Mucosa of gallbladder (tissue), 1 donor: ENCODE results near the gene TK2. TPM values are rescaled to one million over a fixed set of nuclear protein-coding genes. Genes with fewer than 3 reads are reported as not detected.
"Not testable (repeated sequence)": the region's sequence is repeated elsewhere in the genome, so short reads cannot be mapped to it uniquely, and the experiment has no call there.

Source experiments
- DNase-seq: peaks from one replicate; pipeline ENCODE4 v3.0.0-alpha.2; 2020; ENCODE audit warnings: low spot score
- total RNA-seq: library from RNA; stranded (reverse); gene quantifications from one replicate; pipeline ENCODE4 v1.2.1, GENCODE V29; 2021
- donor health status: DM: no; HTN: no; CAD: no.

Gene TK2
- total RNA-seq, 1 donor from 2014 or later, result 38.5 TPM

DNA sequence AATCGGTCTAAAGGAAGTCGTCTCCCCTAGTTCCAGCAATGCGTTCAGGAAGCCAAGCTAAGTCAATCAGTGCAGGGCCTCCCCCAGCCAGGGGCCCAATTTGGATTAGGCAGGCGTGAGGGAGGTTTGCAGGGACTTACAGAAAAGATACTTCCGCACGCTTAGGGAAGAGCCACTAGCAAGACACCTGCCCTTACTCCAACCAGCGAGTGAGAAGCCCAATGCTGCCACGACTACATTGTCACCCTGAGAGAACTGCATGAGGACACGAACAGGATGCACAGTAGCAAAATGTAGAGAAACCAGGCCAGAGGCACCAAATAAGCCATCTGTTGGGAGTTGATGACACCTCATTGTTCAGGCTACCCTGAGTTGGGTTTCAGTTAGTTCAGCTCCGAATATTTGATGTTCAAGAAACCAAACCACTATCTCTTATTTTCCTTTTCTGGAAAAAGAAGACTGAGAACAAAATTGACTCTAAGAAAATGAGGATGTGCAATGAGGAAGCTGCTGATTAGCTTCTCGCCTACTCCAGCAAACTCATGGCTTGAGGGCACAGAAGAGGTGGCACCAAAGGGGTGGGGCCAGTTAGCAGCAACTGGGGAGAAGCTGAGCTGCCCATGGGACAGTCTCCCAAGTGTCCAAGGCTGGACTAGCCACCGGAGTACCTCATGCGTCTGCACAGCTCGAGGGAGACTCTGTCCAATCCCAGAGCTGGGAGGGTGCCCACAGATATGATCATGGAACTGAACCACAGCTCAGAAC is 29.3 kb downstream of the TK2 start:
- DNase-seq, result no peak

- DNase-seq, result no peak
Observed at GRCh38 chr16:66519482-66520373, 30.2 kb downstream of the TK2 start.

DNA sequence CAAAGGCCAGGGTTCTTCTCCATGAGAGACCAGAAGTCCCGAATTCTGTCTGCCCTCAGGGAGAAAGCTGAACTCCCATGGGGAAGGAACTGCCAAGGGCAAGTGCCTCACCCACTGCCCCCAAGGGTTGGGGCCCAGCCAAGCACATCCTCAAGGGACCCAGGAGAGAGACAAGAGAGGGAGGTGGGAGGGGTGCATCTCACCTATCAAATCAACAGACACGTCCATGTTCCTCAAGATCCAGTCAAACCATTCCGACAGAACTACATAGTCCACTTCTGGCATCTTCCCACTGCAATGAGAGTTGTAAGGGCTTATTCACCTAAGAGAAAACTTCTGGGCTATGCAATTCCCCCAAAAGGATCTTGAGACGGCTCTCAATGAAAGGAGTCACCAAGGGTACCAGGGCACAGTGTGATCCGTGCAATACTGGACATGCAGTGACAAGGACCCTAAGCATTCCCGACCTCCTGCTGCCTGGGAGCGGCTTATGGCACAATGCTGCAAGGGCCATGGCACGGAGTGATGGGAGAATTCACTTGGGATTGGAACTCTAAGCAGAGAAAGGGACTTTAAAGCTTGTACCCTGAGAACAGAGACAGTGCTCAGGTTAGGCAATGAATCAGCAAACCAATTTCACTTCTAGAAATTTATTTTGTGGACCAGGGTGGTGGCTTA is 32.2 kb downstream of the TK2 start:
- no peak for DNase-seq

DNA sequence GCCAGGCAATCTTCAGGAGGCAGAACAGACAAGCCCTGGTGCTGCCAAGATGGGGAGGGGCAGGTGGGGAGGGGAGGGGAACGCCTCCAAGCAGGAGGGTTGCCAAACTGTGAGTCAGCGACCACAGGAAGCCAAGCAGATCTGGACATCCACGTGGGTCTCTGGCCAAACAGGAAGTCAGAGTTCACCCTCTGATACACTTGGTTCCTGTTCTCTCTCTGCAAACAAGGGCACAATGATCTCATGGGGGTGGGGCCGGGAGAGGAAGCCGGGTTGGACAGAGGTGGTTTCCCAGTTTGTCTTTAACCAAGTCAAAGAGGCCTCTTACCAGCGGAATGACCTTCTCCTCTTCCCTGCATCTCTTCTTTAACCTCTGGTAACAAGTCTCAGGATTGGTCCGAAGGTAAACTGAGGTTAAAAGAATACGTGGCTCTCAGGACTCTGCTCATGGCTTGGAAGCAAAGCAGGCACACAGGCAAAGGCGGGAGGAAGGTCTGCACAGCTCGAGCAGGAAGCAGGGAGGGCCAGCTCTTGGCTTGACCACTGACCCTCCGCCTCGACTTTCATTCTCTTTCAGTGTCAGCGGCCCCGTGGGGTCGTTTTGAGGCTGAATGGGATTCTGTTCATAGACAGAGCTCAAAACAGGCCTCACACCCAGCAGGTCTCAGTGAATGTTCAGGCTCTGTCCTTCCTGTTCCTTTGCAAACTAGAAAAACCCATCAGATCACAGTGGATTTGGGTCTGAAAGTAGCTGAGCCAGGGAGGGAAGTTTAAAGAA is 32.9 kb downstream of the TK2 start:
- DNase-seq, result peak; percentile 98

GRCh38 chr16:66516509-66516807 is 33.5 kb downstream of the TK2 start:
- DNase-seq, result no peak

DNA sequence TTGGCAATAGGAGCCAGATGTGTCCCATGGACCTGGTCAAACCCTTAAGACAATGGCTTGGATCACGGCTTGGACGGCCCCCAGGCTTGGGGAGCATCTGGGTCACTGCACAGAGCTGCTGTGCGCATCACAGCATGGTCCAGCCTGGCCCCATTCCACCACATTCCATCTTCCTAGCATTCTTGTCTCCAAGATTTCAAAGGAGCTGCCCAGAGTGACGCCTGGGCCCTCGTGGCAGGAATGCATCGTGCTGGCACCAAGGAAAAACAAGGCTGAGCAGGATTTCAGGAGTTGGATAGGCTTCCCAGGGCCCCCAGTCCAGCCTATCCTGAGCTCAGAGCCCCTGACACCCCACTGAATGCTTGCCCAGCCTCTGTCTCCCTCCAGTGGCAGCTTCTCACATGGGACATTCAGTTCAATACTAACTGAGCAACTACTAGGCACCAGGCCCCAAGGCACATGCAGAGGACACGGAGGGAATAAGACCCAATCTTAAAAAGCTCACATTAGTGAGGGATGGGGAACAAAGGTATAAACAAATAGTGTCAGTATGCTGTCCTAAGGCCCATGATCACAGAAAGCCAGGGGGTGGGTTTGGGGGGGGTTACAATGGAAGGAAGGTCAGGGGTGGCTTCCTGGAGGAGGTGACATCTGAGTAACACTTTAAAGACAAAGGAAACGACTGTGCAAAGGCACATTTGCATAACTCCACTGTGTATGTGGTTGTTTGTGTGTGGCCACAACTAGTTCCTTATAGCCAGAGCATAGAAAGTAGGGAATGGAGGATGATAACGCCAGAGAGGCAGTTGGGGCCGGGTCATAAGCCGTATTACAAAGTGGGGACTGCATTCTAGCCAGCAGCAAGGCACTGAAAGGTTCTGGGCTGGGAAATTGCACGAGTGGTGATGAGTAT is 34.1 kb downstream of the TK2 start:
- DNase-seq, result peak; percentile 60

DNA sequence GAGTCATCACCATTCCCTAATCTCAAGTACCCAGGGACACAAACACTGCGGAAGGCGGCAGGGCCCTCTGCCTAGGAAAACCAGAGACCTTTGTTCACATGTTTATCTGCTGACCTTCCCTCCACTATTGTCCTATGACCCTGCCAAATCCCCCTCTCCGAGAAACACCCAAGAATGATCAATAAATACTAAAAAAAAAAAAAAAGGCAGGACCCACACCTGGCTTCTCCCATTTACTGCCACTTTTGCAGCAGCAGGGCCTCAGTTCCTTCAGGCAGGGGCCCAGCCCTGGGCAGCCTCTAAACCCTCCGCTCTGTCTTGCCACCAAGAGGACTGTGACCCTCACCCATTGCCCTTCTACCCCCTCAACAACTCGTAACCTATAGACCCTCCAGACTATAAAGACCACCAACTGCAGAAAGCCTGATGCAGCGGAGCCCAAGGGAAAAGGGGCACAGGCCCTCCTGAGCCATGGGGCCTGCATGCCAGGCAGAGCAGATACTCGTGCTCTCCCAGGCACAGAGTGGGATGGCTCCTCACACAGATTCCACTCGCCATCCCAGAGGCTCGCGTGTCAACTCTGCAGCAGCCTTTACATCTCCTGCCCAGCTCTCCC is 34.8 kb downstream of the TK2 start:
- DNase-seq, result not testable (repeated sequence)

- DNase-seq, result not testable (repeated sequence)
Observed at GRCh38 chr16:66514391-66514790, 35.5 kb downstream of the TK2 start.

- DNase-seq, result no peak
Observed at GRCh38 chr16:66513111-66513723, 36.7 kb downstream of the TK2 start.

DNA sequence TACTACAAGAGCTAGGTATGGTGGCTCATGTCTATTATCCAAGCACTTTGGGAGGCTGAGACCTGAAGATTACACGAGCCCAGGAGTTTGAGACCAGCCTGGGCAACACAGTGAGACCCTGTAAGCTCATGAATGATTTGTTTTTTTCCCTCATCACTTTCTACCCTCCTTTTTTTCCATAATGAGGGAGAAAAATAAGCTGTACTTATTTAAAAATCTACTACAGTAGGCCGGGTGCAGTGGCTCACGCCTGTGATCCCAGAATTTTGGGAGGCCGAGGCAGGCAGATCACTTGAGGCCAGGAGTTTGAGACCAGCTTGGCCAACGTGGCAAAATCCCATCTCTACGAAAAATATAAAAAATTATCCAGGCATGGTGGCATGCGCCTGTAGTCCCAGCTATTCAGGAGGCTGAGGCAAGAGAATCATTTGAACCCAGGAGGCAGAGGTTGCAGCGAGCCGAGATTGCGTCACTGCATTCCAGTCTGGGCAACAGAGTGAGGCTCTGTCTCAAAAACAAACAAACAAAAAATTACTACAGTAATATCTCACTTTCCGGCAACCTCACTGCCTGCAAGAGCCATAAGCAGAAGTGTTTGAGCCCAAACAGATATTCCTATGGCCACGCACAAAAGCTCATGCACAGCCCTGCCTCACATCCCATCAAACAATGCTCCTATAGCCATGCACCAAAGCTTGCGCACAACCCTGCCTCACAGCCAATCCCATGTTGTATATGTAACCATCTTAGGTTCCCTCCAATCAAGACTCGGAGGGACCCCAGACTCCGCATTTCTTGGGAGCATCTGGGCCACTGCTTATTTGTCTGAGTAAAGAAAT is 37.4 kb downstream of the TK2 start:
- DNase-seq, result no peak

DNA sequence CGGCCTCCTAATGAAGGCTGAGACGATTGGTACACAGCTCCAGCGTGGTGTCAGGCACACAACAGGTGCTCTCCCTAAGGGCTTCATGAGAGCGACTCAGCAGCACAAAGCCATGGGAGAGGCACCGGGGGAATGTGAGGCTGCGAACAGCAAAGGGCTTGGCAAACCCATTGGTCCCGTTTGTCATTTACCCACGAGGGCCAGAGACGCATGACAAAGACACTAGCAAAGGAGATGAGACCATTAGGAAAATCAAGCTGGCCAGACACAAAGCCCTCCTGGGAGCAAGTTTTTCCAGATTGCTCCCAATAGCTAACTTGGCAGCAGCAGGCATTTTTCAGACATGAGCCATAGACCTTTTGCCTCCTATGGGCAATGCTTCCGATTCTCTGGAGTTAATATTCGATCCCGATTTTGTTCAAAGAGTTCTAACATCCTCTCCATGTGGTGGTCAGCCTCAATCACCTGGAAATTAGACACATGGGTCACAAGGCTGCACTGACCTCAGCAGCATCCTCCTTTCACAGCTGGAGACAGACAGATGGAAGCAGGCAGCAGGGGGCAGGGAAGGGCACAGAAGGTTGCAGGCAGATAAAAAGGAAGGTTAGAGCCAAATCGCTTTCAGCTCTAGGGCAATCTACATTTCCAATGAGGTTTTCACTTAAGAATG is 38.2 kb downstream of the TK2 start:
- DNase-seq, result peak; percentile 73

- peak; percentile 73 for DNase-seq
Observed at GRCh38 chr16:66510711-66511601, 39.0 kb downstream of the TK2 start.

GRCh38 chr16:66510298-66510697 is 39.6 kb downstream of the TK2 start:
- DNase-seq, result no peak

- no peak for DNase-seq
Observed at GRCh38 chr16:66509576-66509975, 40.3 kb downstream of the TK2 start.

DNA sequence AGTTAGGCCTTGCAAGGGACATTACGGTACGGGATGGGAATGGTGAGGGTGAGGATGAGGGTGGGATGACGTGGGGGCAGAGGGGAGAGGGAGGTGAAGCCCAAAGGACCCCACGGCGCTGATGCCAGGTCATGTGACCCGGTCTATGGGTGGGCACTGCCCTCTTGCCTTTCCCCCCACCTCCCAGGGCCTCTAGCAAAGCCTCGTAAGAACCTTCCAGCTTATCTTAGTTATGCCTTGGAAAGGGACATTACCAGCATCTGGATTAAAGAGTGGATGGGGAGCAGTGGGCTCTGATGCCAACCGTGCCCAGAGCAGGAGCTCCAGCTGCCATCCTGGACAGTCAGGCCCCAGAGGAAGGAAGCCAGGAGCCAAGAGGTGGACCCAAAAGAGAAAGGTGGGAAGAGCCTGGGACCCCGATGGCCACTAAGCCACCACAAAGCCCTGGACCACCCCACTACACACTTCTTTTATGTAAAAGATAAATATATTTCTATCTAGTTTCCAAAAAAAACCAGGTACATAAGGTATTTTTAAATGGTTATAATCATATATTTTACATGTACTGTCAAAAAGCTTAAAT is 40.9 kb downstream of the TK2 start:
- DNase-seq, result no peak

DNA sequence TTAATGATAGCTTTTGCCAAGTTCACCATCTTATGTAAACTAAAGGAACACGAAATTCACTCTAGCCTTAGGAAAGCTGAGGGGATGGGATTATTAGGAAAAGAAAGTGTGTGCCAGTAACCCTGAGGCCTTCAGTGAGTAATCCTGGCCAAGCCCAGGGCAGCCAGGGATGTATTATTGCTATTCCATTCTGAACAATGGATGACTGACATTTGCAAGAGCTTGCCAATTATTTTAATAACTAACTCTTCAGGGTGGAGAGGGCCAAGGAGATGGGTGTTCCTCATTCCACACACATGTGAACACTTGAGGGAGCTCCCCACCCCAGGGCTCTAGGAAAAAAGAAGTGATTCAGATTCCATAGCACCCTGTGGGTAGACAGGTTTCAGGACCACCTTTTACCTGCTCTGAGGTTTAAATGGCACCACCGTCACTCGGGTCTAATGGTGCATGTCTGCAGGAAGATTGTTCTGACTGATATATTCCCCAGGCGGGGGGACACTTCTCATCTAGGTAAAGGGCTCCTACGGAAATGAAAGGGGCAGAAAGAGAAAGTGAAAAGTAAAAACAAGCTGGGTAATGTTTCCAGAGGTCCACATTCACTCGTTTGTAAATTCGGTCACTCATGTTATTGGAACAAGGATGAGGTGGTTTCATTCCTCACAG is 41.5 kb downstream of the TK2 start:
- DNase-seq, result peak; percentile 71
